ENCODE measurements around the gene CUL4B. TPM values are rescaled to one million over a fixed set of nuclear protein-coding genes. Genes with fewer than 3 reads are reported as not detected.

Gene CUL4B
- total and polyA plus RNA-seq, 2 experiments from 2014 or later, result 16.9 to 50.5 TPM

DNA sequence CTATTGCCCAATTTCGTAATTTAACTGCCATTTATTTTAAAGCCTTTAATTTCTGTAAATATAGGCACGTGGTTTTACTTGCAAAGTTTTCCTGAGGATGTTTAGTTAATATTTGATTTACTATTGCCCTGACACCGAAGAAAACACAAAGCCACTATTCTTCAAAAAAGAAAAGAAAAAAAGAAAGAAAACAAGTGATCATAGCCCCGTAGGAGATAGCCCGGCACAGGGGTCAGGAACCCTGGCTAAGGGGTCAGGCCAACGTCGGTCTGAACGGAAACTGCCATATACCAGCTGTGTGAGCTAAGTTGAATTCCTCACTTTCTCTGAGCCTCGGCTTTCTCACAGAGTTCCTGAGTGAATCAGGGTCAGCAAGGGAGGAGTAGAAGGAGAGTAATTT is 74.0 kb downstream of the CUL4B start:
- Histone ChIP-seq H3K9me3 (ENCODE audit: low read depth) (no peaks in the 10 kb centered on the region), H3K27ac (no peak overlapping the region), H3K36me3 (replicated peaks; ENCODE audit: insufficient read depth, low read depth) (no peaks in the 10 kb centered on the region), H3K4me2 (peak overlapping the region; percentile 46), H3K79me2 (no peaks in the 10 kb centered on the region), H3K27me3 (no peaks in the 10 kb centered on the region), H3K4me3 (no peak overlapping the region), H4K20me1 (ENCODE audit: insufficient read depth, poor library complexity, severe bottlenecking) (no peaks in the 10 kb centered on the region), H3K9me2 (replicated peaks; ENCODE audit: insufficient read depth) (no peaks in the 10 kb centered on the region), H2AFZ (no peak overlapping the region), H3K4me1 (ENCODE audit: insufficient read depth) (no peaks in the 10 kb centered on the region)
- no peak for DNase-seq (ENCODE audit: low spot score)
- TF ChIP-seq EZH2 (IDR thresholded peaks at IDR 0.05; ENCODE audit: borderline replicate concordance), result no peak
- TF ChIP-seq EZH2phosphoT487 (IDR thresholded peaks at IDR 0.05; ENCODE audit: low read depth, severe bottlenecking, unreplicated experiment), result no peak
- TF ChIP-seq, protein P1, sequence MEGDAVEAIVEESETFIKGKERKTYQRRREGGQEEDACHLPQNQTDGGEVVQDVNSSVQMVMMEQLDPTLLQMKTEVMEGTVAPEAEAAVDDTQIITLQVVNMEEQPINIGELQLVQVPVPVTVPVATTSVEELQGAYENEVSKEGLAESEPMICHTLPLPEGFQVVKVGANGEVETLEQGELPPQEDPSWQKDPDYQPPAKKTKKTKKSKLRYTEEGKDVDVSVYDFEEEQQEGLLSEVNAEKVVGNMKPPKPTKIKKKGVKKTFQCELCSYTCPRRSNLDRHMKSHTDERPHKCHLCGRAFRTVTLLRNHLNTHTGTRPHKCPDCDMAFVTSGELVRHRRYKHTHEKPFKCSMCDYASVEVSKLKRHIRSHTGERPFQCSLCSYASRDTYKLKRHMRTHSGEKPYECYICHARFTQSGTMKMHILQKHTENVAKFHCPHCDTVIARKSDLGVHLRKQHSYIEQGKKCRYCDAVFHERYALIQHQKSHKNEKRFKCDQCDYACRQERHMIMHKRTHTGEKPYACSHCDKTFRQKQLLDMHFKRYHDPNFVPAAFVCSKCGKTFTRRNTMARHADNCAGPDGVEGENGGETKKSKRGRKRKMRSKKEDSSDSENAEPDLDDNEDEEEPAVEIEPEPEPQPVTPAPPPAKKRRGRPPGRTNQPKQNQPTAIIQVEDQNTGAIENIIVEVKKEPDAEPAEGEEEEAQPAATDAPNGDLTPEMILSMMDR (IDR thresholded peaks at IDR 0.05; ENCODE audit: poor library complexity), result no peak
- 68% methylated on average over 9 of the region's 9 CpGs for WGBS (ENCODE audit: low lambda C conversion rate, missing lambda C conversion rate)

DNA sequence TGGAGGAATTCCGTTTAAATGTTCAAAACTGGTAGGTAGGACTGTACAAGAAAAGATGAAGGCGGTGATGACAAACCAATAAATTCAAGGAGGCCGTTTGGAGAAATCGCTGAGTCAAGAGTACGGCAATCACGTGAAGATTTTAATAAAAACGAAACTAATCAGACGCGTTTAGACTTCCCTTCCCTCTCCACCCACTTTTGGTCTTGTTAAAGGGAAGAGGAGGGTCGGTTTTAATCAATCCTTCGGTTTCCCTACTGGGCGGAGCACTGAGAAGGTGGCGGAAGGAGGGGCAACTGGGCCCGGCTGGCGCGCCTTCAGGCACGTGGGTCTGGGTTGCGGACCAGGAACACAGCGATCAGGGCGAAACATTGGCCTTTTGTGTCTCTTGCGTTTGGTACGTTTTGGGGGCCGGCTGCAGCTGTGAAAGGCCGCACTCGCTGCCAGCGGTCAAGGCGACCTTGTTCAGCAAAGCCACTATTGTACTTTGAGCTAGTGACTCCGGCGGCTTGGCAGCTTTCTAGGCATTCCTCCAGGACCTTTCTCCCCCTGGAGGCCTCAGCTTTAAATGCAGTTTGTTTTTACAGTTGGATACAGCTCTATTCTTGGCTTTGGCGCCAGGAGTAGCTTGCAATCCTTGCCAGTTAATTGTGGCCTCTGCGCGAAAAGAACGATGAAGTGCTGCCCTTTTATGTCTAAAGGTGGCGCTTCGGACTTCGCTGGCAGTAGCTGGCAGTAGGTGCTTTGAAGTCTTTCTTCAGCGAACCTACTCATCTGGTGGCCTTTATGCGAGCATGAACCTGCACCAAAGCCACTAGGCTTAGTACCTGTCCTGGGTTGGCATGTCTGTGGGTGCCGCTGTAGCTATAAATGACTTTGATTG is 74.9 kb downstream of the CUL4B start:
- Histone ChIP-seq H3K79me2 (no peaks in the 10 kb centered on the region), H3K27me3 (no peaks in the 10 kb centered on the region), H3K4me1 (ENCODE audit: insufficient read depth) (no peaks in the 10 kb centered on the region), H3K4me2 (peak overlapping the region; percentile 69), H3K36me3 (replicated peaks; ENCODE audit: insufficient read depth, low read depth) (no peaks in the 10 kb centered on the region), H3K9me2 (replicated peaks; ENCODE audit: insufficient read depth) (no peaks in the 10 kb centered on the region), H4K20me1 (ENCODE audit: insufficient read depth, poor library complexity, severe bottlenecking) (no peaks in the 10 kb centered on the region), H3K9me3 (ENCODE audit: low read depth) (no peaks in the 10 kb centered on the region), H3K27ac (peak overlapping the region; percentile 85), H3K4me3 (peak overlapping the region; percentile 31), H2AFZ (peak overlapping the region; percentile 33)
- 47% methylated on average over 39 of the region's 39 CpGs for WGBS (ENCODE audit: low lambda C conversion rate, missing lambda C conversion rate)
- peak; percentile 78 for DNase-seq (ENCODE audit: low spot score)
- TF ChIP-seq, protein P1 (IDR thresholded peaks at IDR 0.05; ENCODE audit: poor library complexity), result peak; percentile 41
- no peak for TF ChIP-seq EZH2 (IDR thresholded peaks at IDR 0.05; ENCODE audit: borderline replicate concordance)

DNA sequence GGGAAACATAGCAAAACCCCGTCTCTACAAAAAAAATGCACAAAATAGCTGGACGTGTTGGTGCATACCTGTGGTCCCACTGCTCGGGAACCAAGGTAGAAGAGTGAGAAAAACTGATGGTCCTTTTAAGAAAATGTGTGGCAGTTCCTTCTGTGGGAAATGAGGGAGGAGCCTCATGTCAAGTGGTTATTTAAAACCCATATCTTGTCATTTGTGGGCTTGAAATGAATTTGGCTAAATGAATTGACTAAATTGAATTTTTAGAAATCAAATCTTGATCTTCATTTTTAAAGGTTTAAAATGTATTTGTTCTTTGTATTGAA is 75.5 kb downstream of the CUL4B start:
- Histone ChIP-seq H3K36me3 (replicated peaks; ENCODE audit: insufficient read depth, low read depth) (no peaks in the 10 kb centered on the region), H3K79me2 (no peaks in the 10 kb centered on the region), H3K27ac (peak overlapping the region; percentile 85), H3K4me1 (ENCODE audit: insufficient read depth) (no peaks in the 10 kb centered on the region), H3K9me2 (replicated peaks; ENCODE audit: insufficient read depth) (no peaks in the 10 kb centered on the region), H2AFZ (peak overlapping the region; percentile 27), H3K4me3 (no peak overlapping the region), H3K4me2 (peak overlapping the region; percentile 69), H3K27me3 (no peaks in the 10 kb centered on the region), H4K20me1 (ENCODE audit: insufficient read depth, poor library complexity, severe bottlenecking) (no peaks in the 10 kb centered on the region), H3K9me3 (ENCODE audit: low read depth) (no peaks in the 10 kb centered on the region)
- no peak for DNase-seq (ENCODE audit: low spot score)
- no peak for TF ChIP-seq EZH2phosphoT487 (IDR thresholded peaks at IDR 0.05; ENCODE audit: low read depth, severe bottlenecking, unreplicated experiment)
- TF ChIP-seq, protein P1 (IDR thresholded peaks at IDR 0.05; ENCODE audit: poor library complexity), result no peak
- WGBS (ENCODE audit: low lambda C conversion rate, missing lambda C conversion rate), result 73% methylated on average over 3 of the region's 3 CpGs
